ENCODE results near the gene GRM3. TPM values are rescaled to one million over a fixed set of nuclear protein-coding genes. Genes with fewer than 3 reads are reported as not detected.

Gene GRM3
- total and polyA plus RNA-seq, 2 of the 4 experiments (the other 2 are of a cell fraction): not detected

DNA sequence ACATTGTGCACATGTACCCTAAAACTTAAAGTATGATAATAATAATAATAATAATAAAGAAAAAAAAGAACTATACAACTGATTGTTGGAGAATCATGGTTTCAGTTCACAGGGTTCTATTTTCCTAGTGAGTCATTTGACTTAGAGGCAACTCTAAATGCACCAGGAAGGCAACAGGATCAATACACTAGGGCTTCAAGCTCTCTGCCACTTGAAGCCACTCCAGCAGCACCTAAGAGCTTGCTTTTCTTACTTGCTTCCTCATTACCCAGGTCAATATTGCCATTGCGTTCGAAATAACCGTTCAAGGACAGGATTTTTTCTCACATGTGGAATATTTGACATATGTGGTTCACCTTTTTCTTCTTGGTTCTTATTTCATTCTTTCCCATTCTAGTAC lies 189.7 kb downstream of the GRM3 start:
- Histone ChIP-seq H3K27ac (ENCODE audit: insufficient read depth, low read length) (no peak overlapping the region), H2AFZ (replicated peaks; ENCODE audit: low read length, poor library complexity) (no peak overlapping the region), H3K4me1 (ENCODE audit: control insufficient read depth, insufficient read depth, low read length) (no peaks in the 10 kb centered on the region), H3K9me1 (ENCODE audit: insufficient read depth, low read length) (no peaks in the 10 kb centered on the region), H3K9ac (ENCODE audit: low read depth, low read length) (no peak overlapping the region), H3K23ac (ENCODE audit: low read depth, low read length) (no peak overlapping the region), H3K9me3 (ENCODE audit: control insufficient read depth, insufficient read depth, low read length) (no peaks in the 10 kb centered on the region), H4K91ac (ENCODE audit: insufficient read depth, low read depth, low read length) (no peak overlapping the region), H4K20me1 (ENCODE audit: insufficient read depth, low read length) (no peaks in the 10 kb centered on the region), H3K4me3 (ENCODE audit: insufficient read depth, low read depth, low read length) (no peak overlapping the region), H2BK20ac (ENCODE audit: low read depth, low read length) (no peak overlapping the region), H3K14ac (replicated peaks; ENCODE audit: low read depth, low read length) (no peak overlapping the region), H2BK15ac (ENCODE audit: low read depth, low read length) (no peak overlapping the region), H3K4ac (ENCODE audit: low read depth, low read length) (no peak overlapping the region), H3K18ac (ENCODE audit: low read depth, low read length) (no peak overlapping the region), H3K56ac (ENCODE audit: extremely low read depth, insufficient read depth, low read length) (no peak overlapping the region), H3K79me1 (ENCODE audit: low read depth in 1 of 2, low read length in 2 of 2) (no peaks in the 10 kb centered on the region), H3K4me2 (ENCODE audit: low read depth, low read length) (no peak overlapping the region), H2BK120ac (ENCODE audit: low read depth, low read length) (no peak overlapping the region), H4K8ac (ENCODE audit: low read depth in 2 of 2, low read length in 2 of 2) (no peak overlapping the region), H2AK9ac (replicated peaks; ENCODE audit: low read depth, low read length, poor library complexity) (no peak overlapping the region), H3K36me3 (ENCODE audit: control insufficient read depth, insufficient read depth, low read length) (no peaks in the 10 kb centered on the region), H2BK5ac (ENCODE audit: low read depth, low read length, poor library complexity, severe bottlenecking) (no peak overlapping the region), H3K27me3 (ENCODE audit: control insufficient read depth, insufficient read depth, low read length) (no peaks in the 10 kb centered on the region), H2AK5ac (ENCODE audit: low read depth, low read length) (no peak overlapping the region), H4K5ac (ENCODE audit: low read depth, low read length) (no peak overlapping the region)
- ATAC-seq (ENCODE audit: low read depth) (no peak), DNase-seq (no peak)
- ChIA-PET POLR2A (ENCODE audit: unreplicated experiment) (no interaction called here), CTCF (interaction anchor here (1.2 kb wide), 1 partner anchor 72 kb away, joined by 5 read pairs; no protein-coding TSS in a partner anchor)
- WGBS, 2 experiments (ENCODE audit: extremely low coverage in 2 of 2, insufficient read length in 1 of 2): no CpG with 5 or more reads among the region's 3 CpGs
- intact Hi-C loops (cut with micrococcal nuclease) (no loop called here), dilution Hi-C loops (cut with HindIII; ENCODE audit: low sequenced_read_pairs, unreplicated experiment) (no loop called here), in situ Hi-C loops (cut with MboI; ENCODE audit: low sequenced_read_pairs) (no loop called here)
- no TSS peak for BruUV-seq (replicated peaks)
- no peak for TF ChIP-seq MAZ (IDR thresholded peaks at IDR 0.05; ENCODE audit: borderline replicate concordance, low read depth, low read length)
- no peak for TF ChIP-seq BHLHE40 (IDR thresholded peaks at IDR 0.05; ENCODE audit: low read depth, low read length)
- TF ChIP-seq SMC3 (IDR thresholded peaks at IDR 0.05; ENCODE audit: low read depth, low read length): no peak
- TF ChIP-seq MXI1 (IDR thresholded peaks at IDR 0.05; ENCODE audit: borderline replicate concordance, low read depth, low read length): no peak
- TF ChIP-seq RFX5 (IDR thresholded peaks at IDR 0.05; ENCODE audit: low read depth, low read length): no peak
- TF ChIP-seq RAD21 (IDR thresholded peaks at IDR 0.05; ENCODE audit: low read length): no peak
- no peak for TF ChIP-seq CEBPB (IDR thresholded peaks at IDR 0.05; ENCODE audit: low read depth, low read length)
- no peak for TF ChIP-seq CHD1 (IDR thresholded peaks at IDR 0.05; ENCODE audit: low read depth, low read length)
- no peak for TF ChIP-seq NFE2L2 (IDR thresholded peaks at IDR 0.05; ENCODE audit: low read depth, low read length)
- TF ChIP-seq POLR2A (IDR thresholded peaks at IDR 0.05; ENCODE audit: low read depth, low read length): no peak
- TF ChIP-seq, protein P1, sequence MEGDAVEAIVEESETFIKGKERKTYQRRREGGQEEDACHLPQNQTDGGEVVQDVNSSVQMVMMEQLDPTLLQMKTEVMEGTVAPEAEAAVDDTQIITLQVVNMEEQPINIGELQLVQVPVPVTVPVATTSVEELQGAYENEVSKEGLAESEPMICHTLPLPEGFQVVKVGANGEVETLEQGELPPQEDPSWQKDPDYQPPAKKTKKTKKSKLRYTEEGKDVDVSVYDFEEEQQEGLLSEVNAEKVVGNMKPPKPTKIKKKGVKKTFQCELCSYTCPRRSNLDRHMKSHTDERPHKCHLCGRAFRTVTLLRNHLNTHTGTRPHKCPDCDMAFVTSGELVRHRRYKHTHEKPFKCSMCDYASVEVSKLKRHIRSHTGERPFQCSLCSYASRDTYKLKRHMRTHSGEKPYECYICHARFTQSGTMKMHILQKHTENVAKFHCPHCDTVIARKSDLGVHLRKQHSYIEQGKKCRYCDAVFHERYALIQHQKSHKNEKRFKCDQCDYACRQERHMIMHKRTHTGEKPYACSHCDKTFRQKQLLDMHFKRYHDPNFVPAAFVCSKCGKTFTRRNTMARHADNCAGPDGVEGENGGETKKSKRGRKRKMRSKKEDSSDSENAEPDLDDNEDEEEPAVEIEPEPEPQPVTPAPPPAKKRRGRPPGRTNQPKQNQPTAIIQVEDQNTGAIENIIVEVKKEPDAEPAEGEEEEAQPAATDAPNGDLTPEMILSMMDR (conservative IDR thresholded peaks at IDR 0.05; ENCODE audit: low read depth, low read length): no peak
- TF ChIP-seq, protein P2, sequence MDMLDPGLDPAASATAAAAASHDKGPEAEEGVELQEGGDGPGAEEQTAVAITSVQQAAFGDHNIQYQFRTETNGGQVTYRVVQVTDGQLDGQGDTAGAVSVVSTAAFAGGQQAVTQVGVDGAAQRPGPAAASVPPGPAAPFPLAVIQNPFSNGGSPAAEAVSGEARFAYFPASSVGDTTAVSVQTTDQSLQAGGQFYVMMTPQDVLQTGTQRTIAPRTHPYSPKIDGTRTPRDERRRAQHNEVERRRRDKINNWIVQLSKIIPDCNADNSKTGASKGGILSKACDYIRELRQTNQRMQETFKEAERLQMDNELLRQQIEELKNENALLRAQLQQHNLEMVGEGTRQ (IDR thresholded peaks at IDR 0.05; ENCODE audit: low read depth, low read length): no peak
- TF ChIP-seq, protein P3, sequence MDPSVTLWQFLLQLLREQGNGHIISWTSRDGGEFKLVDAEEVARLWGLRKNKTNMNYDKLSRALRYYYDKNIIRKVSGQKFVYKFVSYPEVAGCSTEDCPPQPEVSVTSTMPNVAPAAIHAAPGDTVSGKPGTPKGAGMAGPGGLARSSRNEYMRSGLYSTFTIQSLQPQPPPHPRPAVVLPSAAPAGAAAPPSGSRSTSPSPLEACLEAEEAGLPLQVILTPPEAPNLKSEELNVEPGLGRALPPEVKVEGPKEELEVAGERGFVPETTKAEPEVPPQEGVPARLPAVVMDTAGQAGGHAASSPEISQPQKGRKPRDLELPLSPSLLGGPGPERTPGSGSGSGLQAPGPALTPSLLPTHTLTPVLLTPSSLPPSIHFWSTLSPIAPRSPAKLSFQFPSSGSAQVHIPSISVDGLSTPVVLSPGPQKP (IDR thresholded peaks at IDR 0.05; ENCODE audit: borderline replicate concordance, low read depth, low read length): no peak
